Calu3 (cell line): ENCODE data around the gene MRFAP1L1. TPM values are rescaled to one million over a fixed set of nuclear protein-coding genes. Genes with fewer than 3 reads are reported as not detected.
A peak's percentile ranks its signal among the peaks of the same experiment; 100 is the strongest.

ENCODE experiments used
- BruUV-seq: library from RNA; stranded (reverse); fragments of 400-500 nt; replicated peaks from 2 replicates; lab custom pipeline; 2021; lab: Mats Ljungman, UMichigan
- CTCF ChIA-PET: fragments of 300-600 bp; sonication (Branson Sonifier 250); formaldehyde crosslinking; loops from one replicate; lab custom pipeline; 2022; ENCODE audit warnings: antibody characterized with exemption; lab: Charles Lee
- DNase-seq: peaks from one replicate; pipeline ENCODE4 v3.0.0; 2022
- H3K27ac Mint-ChIP-seq: one replicate; pipeline ENCODE4 v1.8.0; 2022; ENCODE audit warnings: mixed read lengths; ENCODE audit not compliant: unreplicated experiment
- H3K27me3 Mint-ChIP-seq: one replicate; pipeline ENCODE4 v1.8.0; 2022; ENCODE audit warnings: mixed read lengths; ENCODE audit not compliant: unreplicated experiment
- H3K36me3 Mint-ChIP-seq: one replicate; pipeline ENCODE4 v1.8.0; 2022; ENCODE audit warnings: mild to moderate bottlenecking, moderate library complexity, mixed read lengths; ENCODE audit not compliant: insufficient read depth, unreplicated experiment
- H3K4me1 Mint-ChIP-seq: one replicate; pipeline ENCODE4 v1.8.0; 2022; ENCODE audit warnings: mild to moderate bottlenecking, low read depth, mixed read lengths; ENCODE audit not compliant: unreplicated experiment
- H3K4me3 Mint-ChIP-seq: one replicate; pipeline ENCODE4 v1.8.0; 2022; ENCODE audit warnings: mild to moderate bottlenecking, low read depth, moderate library complexity, mixed read lengths; ENCODE audit not compliant: unreplicated experiment
- H3K9me3 Mint-ChIP-seq: one replicate; pipeline ENCODE4 v1.8.0; 2022; ENCODE audit warnings: low read depth, mixed read lengths; ENCODE audit not compliant: unreplicated experiment
- intact Hi-C: fragments of 100-400 bp; cut with micrococcal nuclease; formaldehyde crosslinking; loops from one replicate; pipeline ENCODE4 v1.10.0; 2022; ENCODE audit not compliant: unreplicated experiment
- total RNA-seq: library from RNA; stranded (reverse); gene quantifications from 2 replicates; pipeline ENCODE4 v1.2.3, GENCODE V29; 2022
- TF ChIP-seq, protein P1 (sequence below): fragments of 200-600 bp; IDR thresholded peaks from one replicate; pipeline ENCODE4 v1.8.0; 2022; ENCODE audit warnings: antibody characterized with exemption; ENCODE audit not compliant: unreplicated experiment

The MRFAP1L1 gene
- total RNA-seq, 1 experiment from 2014 or later: 31.7 TPM

DNA sequence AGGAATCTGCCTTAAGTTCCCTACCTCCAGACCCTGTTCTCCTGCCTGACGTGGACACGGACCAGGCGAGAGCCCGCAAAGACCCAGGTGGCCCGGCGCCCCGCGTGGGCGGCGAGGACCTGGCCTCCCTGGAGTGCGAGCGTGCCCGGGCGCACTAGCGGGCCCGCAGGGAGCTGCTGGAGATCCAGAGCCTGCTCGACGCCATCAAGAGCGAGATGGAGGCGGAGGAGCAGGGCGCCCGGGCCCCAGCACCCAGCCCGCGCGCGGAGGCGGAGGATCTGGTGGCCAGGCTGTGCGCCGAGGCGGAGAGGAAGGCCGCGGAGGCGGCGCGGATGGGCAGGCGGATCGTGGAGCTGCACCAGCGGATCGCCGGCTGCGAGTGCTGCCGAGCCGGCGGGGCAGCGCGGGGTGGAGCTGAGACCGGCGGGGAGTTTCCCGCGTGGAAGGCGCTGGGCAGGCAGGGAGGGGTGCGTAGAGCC lies 51.0 kb downstream of the MRFAP1L1 start:
- CTCF ChIA-PET: no interaction called here
- H3K9me3 Mint-ChIP-seq: no peaks in the 10 kb centered on the region
- TF ChIP-seq, protein P1, sequence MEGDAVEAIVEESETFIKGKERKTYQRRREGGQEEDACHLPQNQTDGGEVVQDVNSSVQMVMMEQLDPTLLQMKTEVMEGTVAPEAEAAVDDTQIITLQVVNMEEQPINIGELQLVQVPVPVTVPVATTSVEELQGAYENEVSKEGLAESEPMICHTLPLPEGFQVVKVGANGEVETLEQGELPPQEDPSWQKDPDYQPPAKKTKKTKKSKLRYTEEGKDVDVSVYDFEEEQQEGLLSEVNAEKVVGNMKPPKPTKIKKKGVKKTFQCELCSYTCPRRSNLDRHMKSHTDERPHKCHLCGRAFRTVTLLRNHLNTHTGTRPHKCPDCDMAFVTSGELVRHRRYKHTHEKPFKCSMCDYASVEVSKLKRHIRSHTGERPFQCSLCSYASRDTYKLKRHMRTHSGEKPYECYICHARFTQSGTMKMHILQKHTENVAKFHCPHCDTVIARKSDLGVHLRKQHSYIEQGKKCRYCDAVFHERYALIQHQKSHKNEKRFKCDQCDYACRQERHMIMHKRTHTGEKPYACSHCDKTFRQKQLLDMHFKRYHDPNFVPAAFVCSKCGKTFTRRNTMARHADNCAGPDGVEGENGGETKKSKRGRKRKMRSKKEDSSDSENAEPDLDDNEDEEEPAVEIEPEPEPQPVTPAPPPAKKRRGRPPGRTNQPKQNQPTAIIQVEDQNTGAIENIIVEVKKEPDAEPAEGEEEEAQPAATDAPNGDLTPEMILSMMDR: no peak
- no TSS peak for BruUV-seq
- H3K36me3 Mint-ChIP-seq: no peaks in the 10 kb centered on the region
- intact Hi-C loops: no loop called here
- peaks cover 45% of the 10 kb centered on the region for H3K27me3 Mint-ChIP-seq
- peak; percentile 12 for DNase-seq
- H3K4me1 Mint-ChIP-seq: no peaks in the 10 kb centered on the region
- H3K27ac Mint-ChIP-seq: no peak overlapping the region
- peak overlapping the region; percentile 54 for H3K4me3 Mint-ChIP-seq

DNA sequence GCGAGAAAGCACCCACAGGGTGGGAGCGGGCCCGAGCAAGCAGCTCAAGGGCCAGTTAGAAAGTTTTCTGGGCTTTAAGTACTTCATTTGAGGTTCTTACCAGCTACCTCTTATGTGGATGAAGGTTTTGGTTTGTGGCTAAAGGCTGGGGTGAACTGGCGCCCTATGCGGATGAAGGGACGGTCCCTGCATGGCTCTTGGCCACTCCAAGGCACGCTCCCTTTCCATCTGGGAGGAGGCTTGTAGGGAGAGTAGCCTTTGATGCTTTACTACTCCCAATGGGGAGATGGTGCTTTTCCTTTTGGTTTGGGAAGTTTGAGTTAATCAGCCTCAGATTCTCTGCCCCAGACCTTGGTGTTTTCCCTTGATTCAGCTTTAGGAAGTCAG lies 51.5 kb downstream of the MRFAP1L1 start:
- intact Hi-C loops: no loop called here
- TF ChIP-seq, protein P1: no peak
- Mint-ChIP-seq H3K4me1 (no peaks in the 10 kb centered on the region), H3K27me3 (peaks cover 40% of the 10 kb centered on the region), H3K4me3 (peak overlapping the region; percentile 54), H3K27ac (no peak overlapping the region), H3K36me3 (no peaks in the 10 kb centered on the region), H3K9me3 (no peaks in the 10 kb centered on the region)
- no TSS peak for BruUV-seq
- CTCF ChIA-PET: no interaction called here
- no peak for DNase-seq

Other genes starting within 250 kb of the MRFAP1L1 start
- gene PPP2R2C, start 237.3 kb downstream of the MRFAP1L1 start, total RNA-seq: 9.4 and 9.8 TPM in 2 replicates
- gene MAN2B2, start 134.7 kb downstream of the MRFAP1L1 start, total RNA-seq: 30.9 and 36.2 TPM in 2 replicates
- gene MRFAP1, start 69.2 kb downstream of the MRFAP1L1 start, total RNA-seq: 151 and 154 TPM in 2 replicates
- gene S100P, start 16.0 kb downstream of the MRFAP1L1 start, total RNA-seq: 365 and 600 TPM in 2 replicates
- gene BLOC1S4, start 6.3 kb upstream of the MRFAP1L1 start, total RNA-seq: 9.2 and 13.2 TPM in 2 replicates
- 17.4 and 17.7 TPM in 2 replicates for gene KIAA0232, start 72.9 kb upstream of the MRFAP1L1 start, total RNA-seq
- 26.1 and 26.4 TPM in 2 replicates for gene TBC1D14, start 200.0 kb upstream of the MRFAP1L1 start, total RNA-seq